ENCODE results near the gene SENP3. TPM values are rescaled to one million over a fixed set of nuclear protein-coding genes. Genes with fewer than 3 reads are reported as not detected.

Gene SENP3
- polyA plus RNA-seq, 3 donors = 61.2 to 77.8 (median 73.5) TPM

GRCh38 chr17:7573324-7574080 is 11.8 kb downstream of the SENP3 start:
- peak; percentile 92 for DNase-seq

DNA sequence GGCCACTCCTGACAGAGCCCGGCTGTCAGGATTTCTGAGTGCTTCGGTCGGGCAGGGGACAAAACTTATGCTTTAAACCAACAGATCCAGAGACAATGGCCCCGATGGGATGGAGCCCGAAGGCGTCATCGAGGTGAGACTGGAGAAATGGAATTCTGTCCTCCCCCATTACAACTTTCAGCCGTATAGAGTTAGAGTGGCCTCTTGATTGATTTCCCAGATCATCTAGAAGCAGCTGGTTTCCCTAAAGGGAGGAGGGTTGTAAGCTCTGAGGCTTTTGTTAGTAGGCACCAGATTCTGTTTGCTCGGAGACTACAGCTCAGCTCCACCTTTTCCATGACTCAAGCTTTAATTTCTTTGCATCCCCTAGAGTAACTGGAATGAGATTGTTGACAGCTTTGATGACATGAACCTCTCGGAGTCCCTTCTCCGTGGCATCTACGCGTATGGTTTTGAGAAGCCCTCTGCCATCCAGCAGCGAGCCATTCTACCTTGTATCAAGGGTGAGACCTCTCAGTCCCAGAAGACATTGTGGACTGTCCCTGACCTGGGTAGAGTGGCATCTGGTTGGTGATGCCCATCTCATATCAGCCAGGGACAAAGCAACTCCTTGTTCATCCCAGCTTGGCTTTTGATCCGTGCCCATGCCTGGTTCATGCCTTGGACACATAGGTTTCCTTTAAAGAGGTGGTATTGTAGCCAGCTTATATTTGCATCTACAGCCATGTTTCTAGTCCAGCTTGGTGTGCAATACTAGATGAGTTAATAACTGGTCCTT is 12.6 kb downstream of the SENP3 start:
- no peak for DNase-seq

- no peak for DNase-seq
These were observed 13.8 kb downstream of the SENP3 start for GRCh38 chr17:7575481-7575883.

DNA sequence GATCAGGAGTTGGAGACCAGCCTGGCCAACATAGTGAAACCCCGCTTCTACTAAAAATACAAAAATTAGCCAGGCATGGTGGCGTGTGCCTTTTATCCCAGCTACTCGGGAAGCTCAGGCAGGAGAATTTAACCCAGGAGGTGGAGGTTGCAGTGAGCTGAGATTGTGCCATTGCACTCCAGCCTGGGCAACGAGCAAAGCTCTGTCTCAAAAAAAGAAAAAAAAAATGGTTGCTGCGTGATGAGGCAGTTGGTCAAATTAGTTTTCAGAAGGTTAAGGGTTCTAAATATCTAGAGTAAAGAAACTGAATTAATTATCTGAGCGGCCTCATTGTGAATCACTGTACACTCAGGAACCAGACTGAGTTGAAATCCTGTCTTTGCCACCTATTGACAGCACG is 14.2 kb downstream of the SENP3 start:
- DNase-seq = no peak

GRCh38 chr17:7576432-7576937 is 14.8 kb downstream of the SENP3 start:
- DNase-seq = no peak

GRCh38 chr17:7577327-7578199 is 15.8 kb downstream of the SENP3 start:
- no peak for DNase-seq

DNA sequence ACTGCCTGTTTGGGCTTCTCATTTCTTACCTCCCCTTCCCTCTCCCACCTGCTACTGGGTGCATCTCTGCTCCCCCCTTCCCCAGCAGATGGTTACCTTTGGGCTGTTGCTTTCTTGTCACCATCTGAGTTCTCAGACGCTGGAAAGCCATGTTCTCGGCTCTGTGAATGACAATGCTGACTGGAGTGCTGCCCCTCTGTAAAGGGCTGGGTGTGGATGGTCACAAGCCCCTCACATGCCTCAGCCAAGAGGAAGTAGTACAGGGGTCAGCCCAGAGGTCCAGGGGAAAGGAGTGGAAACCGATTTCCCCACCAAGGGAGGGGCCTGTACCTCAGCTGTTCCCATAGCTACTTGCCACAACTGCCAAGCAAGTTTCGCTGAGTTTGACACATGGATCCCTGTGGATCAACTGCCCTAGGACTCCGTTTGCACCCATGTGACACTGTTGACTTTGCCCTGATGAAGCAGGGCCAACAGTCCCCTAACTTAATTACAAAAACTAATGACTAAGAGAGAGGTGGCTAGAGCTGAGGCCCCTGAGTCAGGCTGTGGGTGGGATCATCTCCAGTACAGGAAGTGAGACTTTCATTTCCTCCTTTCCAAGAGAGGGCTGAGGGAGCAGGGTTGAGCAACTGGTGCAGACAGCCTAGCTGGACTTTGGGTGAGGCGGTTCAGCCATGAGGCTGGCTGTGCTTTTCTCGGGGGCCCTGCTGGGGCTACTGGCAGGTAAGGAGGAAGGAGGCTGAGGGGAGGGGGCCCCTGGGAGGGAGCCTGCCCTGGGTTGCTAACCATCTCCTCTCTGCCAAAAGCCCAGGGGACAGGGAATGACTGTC is 17.5 kb downstream of the SENP3 start, which contains the start of gene CD68:
Gene CD68, plus strand, starts transcription at position 638 of the 833 bp plus-strand sequence. Its CDS starts 40 bp downstream, at position 678.
- no peak for DNase-seq

DNA sequence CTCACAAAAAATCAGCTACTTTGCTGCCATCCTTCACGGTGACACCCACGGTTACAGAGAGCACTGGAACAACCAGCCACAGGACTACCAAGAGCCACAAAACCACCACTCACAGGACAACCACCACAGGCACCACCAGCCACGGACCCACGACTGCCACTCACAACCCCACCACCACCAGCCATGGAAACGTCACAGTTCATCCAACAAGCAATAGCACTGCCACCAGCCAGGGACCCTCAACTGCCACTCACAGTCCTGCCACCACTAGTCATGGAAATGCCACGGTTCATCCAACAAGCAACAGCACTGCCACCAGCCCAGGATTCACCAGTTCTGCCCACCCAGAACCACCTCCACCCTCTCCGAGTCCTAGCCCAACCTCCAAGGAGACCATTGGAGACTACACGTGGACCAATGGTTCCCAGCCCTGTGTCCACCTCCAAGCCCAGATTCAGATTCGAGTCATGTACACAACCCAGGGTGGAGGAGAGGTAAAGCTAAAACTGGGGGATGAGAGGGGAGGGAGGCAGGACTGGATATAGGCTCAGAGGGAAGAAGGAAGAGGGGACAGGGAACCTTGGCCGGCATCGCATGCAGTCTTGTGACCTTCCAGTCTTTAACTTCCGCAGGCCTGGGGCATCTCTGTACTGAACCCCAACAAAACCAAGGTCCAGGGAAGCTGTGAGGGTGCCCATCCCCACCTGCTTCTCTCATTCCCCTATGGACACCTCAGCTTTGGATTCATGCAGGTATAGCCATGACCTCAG is 18.3 kb downstream of the SENP3 start:
- no peak for DNase-seq

DNA sequence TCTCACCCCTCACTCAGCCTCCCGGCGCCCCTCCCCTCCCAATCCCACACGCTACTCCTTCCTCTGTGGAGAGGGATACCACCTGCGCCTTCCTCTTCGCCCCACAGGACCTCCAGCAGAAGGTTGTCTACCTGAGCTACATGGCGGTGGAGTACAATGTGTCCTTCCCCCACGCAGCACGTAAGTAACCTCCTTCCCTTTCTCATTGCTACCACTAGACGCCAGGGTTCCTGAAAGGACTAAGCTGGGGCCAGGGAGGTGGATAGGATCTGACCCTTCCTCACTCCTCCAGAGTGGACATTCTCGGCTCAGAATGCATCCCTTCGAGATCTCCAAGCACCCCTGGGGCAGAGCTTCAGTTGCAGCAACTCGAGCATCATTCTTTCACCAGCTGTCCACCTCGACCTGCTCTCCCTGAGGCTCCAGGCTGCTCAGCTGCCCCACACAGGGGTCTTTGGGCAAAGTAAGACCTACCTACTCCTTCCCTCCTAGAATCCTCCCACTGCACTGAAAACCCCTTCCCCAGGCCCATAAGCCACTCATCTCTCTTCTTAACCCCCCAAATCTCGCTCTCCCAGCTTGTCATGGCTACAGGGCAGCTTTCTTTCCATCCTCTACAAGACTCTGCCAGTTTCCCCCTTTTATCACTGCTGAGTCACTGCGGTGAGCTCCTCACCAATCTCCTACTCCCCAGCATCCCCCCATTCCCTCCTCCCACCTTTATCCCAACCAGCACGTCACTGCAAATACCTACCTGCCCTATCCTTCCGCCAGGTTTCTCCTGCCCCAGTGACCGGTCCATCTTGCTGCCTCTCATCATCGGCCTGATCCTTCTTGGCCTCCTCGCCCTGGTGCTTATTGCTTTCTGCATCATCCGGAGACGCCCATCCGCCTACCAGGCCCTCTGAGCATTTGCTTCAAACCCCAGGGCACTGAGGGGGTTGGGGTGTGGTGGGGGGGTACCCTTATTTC is 19.2 kb downstream of the SENP3 start:
- no peak for DNase-seq

DNA sequence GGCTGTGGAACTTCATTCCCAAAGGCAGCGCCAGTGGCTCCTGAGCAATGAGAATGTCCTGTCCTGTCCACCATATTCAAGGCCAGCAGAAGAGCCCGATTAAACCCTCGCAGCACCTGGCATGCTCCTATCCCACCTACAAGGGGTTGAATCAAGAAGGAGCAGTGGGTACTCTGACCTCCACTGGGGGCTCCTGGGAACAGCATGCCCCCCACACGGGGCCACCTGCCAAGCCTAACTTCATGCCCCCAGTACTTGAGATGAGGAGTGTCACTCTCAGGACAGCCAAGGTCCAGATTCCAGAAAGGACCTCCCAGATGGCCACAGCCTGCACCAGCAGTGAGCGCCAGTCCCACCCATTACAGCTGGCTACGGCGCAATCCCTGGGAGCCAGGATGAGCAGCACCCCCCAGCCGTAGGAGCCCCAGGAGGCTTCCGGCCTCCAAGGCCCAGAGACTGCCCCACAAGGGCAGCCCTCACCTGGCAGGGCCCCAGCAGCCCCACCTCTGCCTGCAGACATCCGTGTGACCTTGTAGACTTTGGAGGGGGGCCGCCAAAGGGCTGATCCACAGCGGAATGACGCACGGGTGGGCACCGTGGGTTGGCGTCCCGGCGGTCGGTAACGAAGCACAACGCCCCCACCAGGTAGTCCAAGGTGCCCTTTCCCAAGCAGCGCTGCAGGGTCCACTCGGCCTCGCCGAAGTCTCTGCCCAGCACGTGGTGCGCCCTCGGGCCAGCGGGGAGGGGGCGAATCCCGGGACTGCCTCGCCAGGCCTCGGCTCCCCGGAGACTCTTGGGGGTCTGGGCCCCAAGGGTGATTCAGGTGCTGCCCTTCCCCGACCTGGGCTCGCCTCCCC is 20.9 kb downstream of the SENP3 start:
- DNase-seq = no peak

- DNase-seq = peak; percentile 98
These were observed 21.8 kb downstream of the SENP3 start, which contains the start of gene MPDU1 for GRCh38 chr17:7583253-7584109. TSS of gene MPDU1 (plus strand) at chr17:7583852. CDS start at chr17:7583863, 11 bp downstream.

- no peak for DNase-seq
These were observed 25.1 kb downstream of the SENP3 start for GRCh38 chr17:7586673-7587419.

DNA sequence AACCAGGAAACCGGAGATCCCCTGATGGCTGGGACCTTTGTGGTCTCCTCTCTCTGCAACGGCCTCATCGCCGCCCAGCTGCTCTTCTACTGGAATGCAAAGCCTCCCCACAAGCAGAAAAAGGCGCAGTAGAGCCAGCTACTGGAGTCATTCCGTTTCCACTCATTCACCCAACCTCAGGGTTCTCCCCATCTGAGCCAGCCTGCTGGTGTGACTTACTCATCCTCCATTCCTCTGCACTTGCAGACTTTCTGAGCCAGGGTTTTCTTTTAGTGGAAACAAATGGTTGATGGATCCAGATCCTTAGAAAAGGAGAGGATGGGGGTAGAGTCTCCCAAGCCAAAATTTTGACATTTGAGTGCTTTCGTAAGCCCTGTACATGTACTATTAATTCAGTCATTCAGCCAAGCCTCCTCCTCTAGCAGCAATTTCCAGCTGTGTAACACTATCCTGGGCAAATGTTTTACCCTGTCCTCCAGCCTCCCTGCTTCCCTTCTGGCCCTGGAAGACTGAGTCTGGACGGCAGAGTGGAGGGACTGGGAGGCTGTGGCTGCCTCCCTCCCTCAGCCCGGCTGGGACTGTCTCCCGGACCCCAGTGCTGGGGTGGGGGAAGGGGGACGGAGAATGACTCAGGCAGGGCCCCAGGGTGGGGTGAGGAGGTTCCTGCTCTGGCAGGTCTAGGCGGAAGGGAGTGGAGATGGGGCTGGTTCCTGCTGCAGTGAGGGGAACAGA is 25.9 kb downstream of the SENP3 start:
- DNase-seq = no peak

GRCh38 chr17:7588553-7589203 is 27.0 kb downstream of the SENP3 start:
- DNase-seq = no peak
